HEK293T (cell line): ENCODE data around the gene TMPRSS4.

ENCODE experiments used
- CTCF ChIA-PET: fragments of 350-600 bp; formaldehyde crosslinking; extraction: SDS; loops from one replicate; lab custom pipeline; 2021; ENCODE audit warnings: antibody characterized with exemption, inconsistent platforms; lab: Yijun Ruan, JAX
- POLR2A ChIA-PET: fragments of 350-600 bp; formaldehyde crosslinking; extraction: SDS; loops from one replicate; lab custom pipeline; 2020; ENCODE audit warnings: antibody characterized with exemption, inconsistent platforms; lab: Yijun Ruan, JAX
- DNase-seq: peaks from one replicate; pipeline ENCODE4 v3.0.0; 2012; ENCODE audit warnings: mixed read lengths; ENCODE audit errors: extremely low spot score
- ARNT ChIP-seq: fragments of 450-650 bp; IDR thresholded peaks from 2 replicates; pipeline ENCODE4 v1.6.1; 2017; ENCODE audit warnings: mild to moderate bottlenecking
- BHLHE40 ChIP-seq: fragments of 450-650 bp; IDR thresholded peaks from 2 replicates; pipeline ENCODE4 v1.6.1; 2016; ENCODE audit warnings: mild to moderate bottlenecking, moderate library complexity, borderline replicate concordance
- CTBP1 ChIP-seq: fragments of 450-650 bp; IDR thresholded peaks from 2 replicates; pipeline ENCODE4 v1.6.1; 2016; ENCODE audit warnings: borderline replicate concordance
- ELF4 ChIP-seq: fragments of 450-650 bp; IDR thresholded peaks from 2 replicates; pipeline ENCODE4 v1.6.1; 2017; ENCODE audit warnings: antibody characterized with exemption
- FOXA1 ChIP-seq: fragments of 450-650 bp; IDR thresholded peaks from 2 replicates; pipeline ENCODE4 v1.6.1; 2016; ENCODE audit warnings: mild to moderate bottlenecking
- FOXK2 ChIP-seq: fragments of 450-650 bp; IDR thresholded peaks from 2 replicates; pipeline ENCODE4 v1.6.1; 2016; ENCODE audit warnings: mild to moderate bottlenecking
- FOXM1 ChIP-seq: fragments of 450-650 bp; IDR thresholded peaks from 2 replicates; pipeline ENCODE4 v1.6.1; 2017; ENCODE audit warnings: mild to moderate bottlenecking, borderline replicate concordance
- HDGF ChIP-seq: fragments of 450-650 bp; IDR thresholded peaks from 2 replicates; pipeline ENCODE4 v1.6.1; 2017; ENCODE audit warnings: antibody characterized with exemption, borderline replicate concordance
- L3MBTL2 ChIP-seq: fragments of 450-650 bp; conservative IDR thresholded peaks from 2 replicates; pipeline ENCODE4 v1.6.1; 2016; ENCODE audit warnings: mild to moderate bottlenecking
- LEF1 ChIP-seq: fragments of 450-650 bp; IDR thresholded peaks from 2 replicates; pipeline ENCODE4 v1.6.1; 2017; ENCODE audit warnings: mild to moderate bottlenecking, borderline replicate concordance
- NFRKB ChIP-seq: fragments of 450-650 bp; IDR thresholded peaks from 2 replicates; pipeline ENCODE4 v1.6.1; 2016; ENCODE audit warnings: mild to moderate bottlenecking, moderate library complexity
- SP1 ChIP-seq: fragments of 450-650 bp; IDR thresholded peaks from 2 replicates; pipeline ENCODE4 v1.6.1; 2017
- SUZ12 ChIP-seq: fragments of 450-650 bp; IDR thresholded peaks from 2 replicates; pipeline ENCODE4 v1.6.1; 2016; ENCODE audit warnings: mild to moderate bottlenecking
- TARDBP ChIP-seq: fragments of 450-650 bp; IDR thresholded peaks from 2 replicates; pipeline ENCODE4 v1.6.1; 2016
- ZNF384 ChIP-seq: fragments of 450-650 bp; IDR thresholded peaks from 2 replicates; pipeline ENCODE4 v1.6.1; 2016
- TF ChIP-seq, protein P1 (sequence below): fragments of 450-650 bp; IDR thresholded peaks from 2 replicates; pipeline ENCODE4 v1.6.1; 2016

TMPRSS4 gene

DNA sequence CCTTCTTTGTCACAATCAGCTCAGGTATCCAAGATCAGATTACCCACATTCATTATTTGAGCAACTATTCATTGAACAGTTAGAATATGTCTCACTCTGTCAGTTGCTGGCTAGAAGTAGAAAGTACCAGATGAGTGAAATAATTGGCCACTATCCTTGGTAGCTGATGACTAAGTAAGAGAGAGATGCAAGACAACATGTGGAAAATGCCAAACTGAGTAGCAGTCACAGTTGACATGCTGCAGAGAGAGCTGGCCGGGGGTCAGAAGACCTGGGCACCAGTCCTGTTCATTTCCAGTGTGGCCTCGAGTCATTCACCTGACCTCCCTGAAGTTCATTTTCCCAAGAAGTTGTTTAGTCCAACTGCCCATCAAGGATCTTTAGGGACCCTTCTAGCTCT is 32.4 kb downstream of the TMPRSS4 start:
- ChIA-PET CTCF (no interaction called here), POLR2A (no interaction called here)
- TF ChIP-seq CTBP1 (no peak), ZNF384 (no peak), HDGF (no peak), FOXK2 (no peak), SUZ12 (no peak), NFRKB (no peak), LEF1 (no peak), TARDBP (no peak), L3MBTL2 (no peak), ARNT (no peak), ELF4 (no peak), BHLHE40 (no peak), SP1 (no peak), FOXA1 (no peak), FOXM1 (no peak)
- TF ChIP-seq, protein P1, sequence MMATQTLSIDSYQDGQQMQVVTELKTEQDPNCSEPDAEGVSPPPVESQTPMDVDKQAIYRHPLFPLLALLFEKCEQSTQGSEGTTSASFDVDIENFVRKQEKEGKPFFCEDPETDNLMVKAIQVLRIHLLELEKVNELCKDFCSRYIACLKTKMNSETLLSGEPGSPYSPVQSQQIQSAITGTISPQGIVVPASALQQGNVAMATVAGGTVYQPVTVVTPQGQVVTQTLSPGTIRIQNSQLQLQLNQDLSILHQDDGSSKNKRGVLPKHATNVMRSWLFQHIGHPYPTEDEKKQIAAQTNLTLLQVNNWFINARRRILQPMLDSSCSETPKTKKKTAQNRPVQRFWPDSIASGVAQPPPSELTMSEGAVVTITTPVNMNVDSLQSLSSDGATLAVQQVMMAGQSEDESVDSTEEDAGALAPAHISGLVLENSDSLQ: no peak
- DNase-seq: no peak

DNA sequence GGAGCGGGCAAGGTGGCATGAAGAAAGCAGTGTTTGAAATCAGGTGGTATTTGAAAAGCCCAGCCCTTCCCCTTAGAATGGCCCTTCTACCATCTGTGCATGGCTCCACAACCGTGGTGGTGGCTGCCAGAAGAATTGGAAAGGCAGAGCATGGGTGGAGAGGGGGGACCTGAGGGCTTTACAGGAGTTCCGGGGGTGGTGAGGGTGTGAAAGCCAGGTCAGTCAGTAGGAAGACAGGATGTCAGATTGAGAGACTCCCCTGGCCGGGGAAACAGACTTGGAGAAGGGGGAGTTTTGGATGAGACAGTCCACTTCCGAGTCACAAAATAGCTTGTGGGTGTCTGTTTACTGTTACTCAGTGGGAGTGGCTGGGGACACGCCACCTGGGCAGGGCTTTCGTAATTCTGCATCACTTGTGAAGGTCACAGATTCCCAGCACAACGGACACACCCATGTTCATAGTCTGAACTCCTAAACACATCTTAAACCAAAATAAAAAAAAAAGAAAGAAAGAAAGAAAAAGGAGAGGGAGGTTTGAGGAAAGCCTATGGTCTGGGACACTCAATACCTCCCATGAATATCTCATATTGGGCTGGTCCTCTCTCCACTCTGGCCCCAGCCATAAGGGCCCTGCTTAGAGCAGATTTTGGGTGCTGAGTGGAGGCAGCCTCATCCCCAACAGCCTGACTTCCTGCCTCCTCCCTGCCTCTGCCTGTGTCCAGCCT is 34.3 kb downstream of the TMPRSS4 start:
- POLR2A ChIA-PET: no interaction called here
- CTCF ChIA-PET: no interaction called here
- TF ChIP-seq TARDBP: no peak
- DNase-seq: no peak

DNA sequence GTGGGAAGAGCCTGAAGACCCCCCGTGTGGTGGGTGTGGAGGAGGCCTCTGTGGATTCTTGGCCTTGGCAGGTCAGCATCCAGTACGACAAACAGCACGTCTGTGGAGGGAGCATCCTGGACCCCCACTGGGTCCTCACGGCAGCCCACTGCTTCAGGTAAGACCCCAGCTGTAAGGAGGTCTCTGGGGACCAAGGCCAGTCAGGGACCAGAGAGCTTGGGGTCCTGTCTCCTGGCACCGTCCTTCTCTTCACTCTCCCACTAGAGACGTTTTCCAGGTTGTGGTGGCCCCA is 34.8 kb downstream of the TMPRSS4 start:
- no peak for TF ChIP-seq TARDBP
- TF ChIP-seq SP1: no peak
- no peak for TF ChIP-seq HDGF
- TF ChIP-seq L3MBTL2: no peak
- TF ChIP-seq, protein P1: no peak
- TF ChIP-seq CTBP1: no peak
- TF ChIP-seq NFRKB: no peak
- no peak for TF ChIP-seq LEF1
- TF ChIP-seq BHLHE40: no peak
- TF ChIP-seq FOXM1: no peak
- TF ChIP-seq FOXA1: no peak
- TF ChIP-seq ZNF384: no peak
- TF ChIP-seq ELF4: no peak
- TF ChIP-seq ARNT: no peak
- no peak for TF ChIP-seq SUZ12
- no peak for TF ChIP-seq FOXK2
- POLR2A ChIA-PET: no interaction called here
- CTCF ChIA-PET: no interaction called here
- no peak for DNase-seq

DNA sequence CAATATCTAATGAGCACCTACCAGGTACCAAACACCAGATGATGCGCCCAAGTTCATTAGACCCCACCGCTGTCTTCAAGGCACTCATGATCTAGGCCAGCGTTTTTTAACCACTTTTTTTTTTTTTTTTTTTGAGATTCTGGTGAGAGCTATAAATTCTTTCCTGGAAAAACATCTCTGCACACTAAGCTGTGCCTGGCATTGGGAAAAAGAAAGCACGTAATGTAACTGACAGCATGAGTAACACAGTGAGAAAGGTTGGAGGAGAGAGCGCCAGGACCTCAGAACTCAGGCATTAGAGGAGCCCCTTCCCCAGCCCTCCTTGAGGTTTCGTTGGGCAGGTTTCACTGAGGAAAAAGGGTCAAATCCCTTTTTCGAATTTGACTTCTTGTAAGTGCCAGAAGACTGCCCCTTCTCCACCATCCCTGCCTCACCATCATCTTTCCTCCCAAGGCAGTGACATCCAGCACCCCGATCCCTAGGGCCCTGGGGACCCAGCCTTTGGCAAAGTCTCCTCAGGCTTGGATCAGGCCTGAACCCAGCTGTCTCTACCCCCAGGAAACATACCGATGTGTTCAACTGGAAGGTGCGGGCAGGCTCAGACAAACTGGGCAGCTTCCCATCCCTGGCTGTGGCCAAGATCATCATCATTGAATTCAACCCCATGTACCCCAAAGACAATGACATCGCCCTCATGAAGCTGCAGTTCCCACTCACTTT is 36.0 kb downstream of the TMPRSS4 start:
- ChIA-PET CTCF (no interaction called here), POLR2A (no interaction called here)
- TF ChIP-seq SUZ12: no peak
- TF ChIP-seq FOXA1: no peak
- no peak for TF ChIP-seq SP1
- TF ChIP-seq L3MBTL2: no peak
- no peak for DNase-seq

DNA sequence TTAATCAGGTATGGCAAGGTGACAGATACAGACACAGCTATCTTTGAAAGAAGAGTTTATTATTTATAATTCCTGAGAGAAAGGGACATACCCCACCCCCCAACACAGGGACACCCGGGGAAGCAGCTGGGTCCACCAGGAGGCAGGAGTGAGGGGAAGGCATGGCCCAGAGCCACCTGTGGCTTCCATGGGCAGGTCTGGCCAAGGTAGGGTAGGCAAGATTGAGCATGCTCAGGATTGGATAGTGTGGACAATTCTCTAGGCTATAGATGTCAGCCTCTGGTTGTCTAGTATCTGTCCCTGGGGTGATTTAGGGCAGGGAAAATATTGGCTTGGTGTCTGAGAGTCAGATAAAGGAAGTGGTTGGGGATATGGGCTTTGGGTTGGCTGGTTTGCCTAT is 37.4 kb downstream of the TMPRSS4 start:
- DNase-seq: no peak
- CTCF ChIA-PET: no interaction called here
- POLR2A ChIA-PET: no interaction called here
- TF ChIP-seq LEF1 (no peak), HDGF (no peak), ZNF384 (no peak), SUZ12 (no peak), CTBP1 (no peak)

DNA sequence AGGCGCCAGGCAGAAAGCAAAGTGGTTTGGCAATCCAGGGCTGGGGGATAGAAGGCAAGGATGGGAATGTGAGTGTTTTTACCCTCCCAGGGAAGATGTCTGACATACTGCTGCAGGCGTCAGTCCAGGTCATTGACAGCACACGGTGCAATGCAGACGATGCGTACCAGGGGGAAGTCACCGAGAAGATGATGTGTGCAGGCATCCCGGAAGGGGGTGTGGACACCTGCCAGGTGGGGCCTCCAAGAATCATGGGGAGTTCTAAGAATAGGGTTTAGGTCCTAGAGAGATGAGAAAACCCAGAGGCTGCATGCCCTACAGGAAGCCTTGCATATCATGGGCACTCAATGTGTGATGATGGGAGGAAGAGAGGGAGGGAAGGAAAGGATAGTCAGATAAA is 38.2 kb downstream of the TMPRSS4 start:
- no peak for DNase-seq
- CTCF ChIA-PET: no interaction called here
- POLR2A ChIA-PET: no interaction called here
- TF ChIP-seq SUZ12: no peak
- TF ChIP-seq SP1: no peak
- TF ChIP-seq L3MBTL2: no peak
- no peak for TF ChIP-seq CTBP1
- TF ChIP-seq BHLHE40: no peak
- TF ChIP-seq LEF1: no peak
- no peak for TF ChIP-seq HDGF
- no peak for TF ChIP-seq ARNT
- no peak for TF ChIP-seq NFRKB
- no peak for TF ChIP-seq ZNF384
- TF ChIP-seq FOXK2: no peak
- no peak for TF ChIP-seq FOXM1
- no peak for TF ChIP-seq FOXA1
- TF ChIP-seq TARDBP: no peak
- no peak for TF ChIP-seq ELF4
- TF ChIP-seq, protein P1: no peak
